H1 (cell line): Measurements from ENCODE around the gene CARD18. TPM values are rescaled to one million over a fixed set of nuclear protein-coding genes. Genes with fewer than 3 reads are reported as not detected.

Source experiments
- CTCF ChIA-PET: fragments of 300-600 bp; sonication (Branson Sonifier 250); formaldehyde crosslinking; loops from one replicate; lab custom pipeline; 2021; ENCODE audit not compliant: partially characterized antibody; lab: Charles Lee
- POLR2A ChIA-PET: fragments of 300-600 bp; sonication (Branson Sonifier 250); formaldehyde crosslinking; loops from one replicate; lab custom pipeline; 2021; ENCODE audit warnings: inconsistent platforms; ENCODE audit not compliant: partially characterized antibody; lab: Charles Lee
- DNase-seq, 2 experiments: peaks; one replicate each; pipeline versions ENCODE4 v3.0.0 to v3.0.0-alpha.2; 2010 to 2022; ENCODE audit warnings: low spot score in 2 of 2, low read depth in 1 of 2, mixed read lengths in 1 of 2
- FAIRE-seq: peaks from 2 replicates; lab custom pipeline; 2011; peaks lifted over from hg19 to GRCh38; lab: Jason Lieb, UNC
- H2AFZ ChIP-seq: 2 replicates; pipeline ENCODE4 v1.8.1; 2012; ENCODE audit warnings: low read length, inconsistent platforms
- H2AK5ac ChIP-seq: 2 replicates; pipeline ENCODE4 v1.6.1; 2013; ENCODE audit warnings: low read depth, low read length
- H2BK120ac ChIP-seq: replicated peaks from 2 replicates; pipeline ENCODE3; 2013; ENCODE audit warnings: low read depth, low read length, inconsistent platforms
- H2BK12ac ChIP-seq: 2 replicates; pipeline ENCODE4 v1.6.1; 2013; ENCODE audit warnings: low read depth, low read length
- H2BK15ac ChIP-seq: 2 replicates; pipeline ENCODE4 v1.6.1; 2013; ENCODE audit warnings: low read length
- H2BK20ac ChIP-seq: 2 replicates; pipeline ENCODE4 v1.6.1; 2013; ENCODE audit warnings: low read length
- H2BK5ac ChIP-seq: 2 replicates; pipeline ENCODE4 v1.6.1; 2013; ENCODE audit warnings: low read depth, low read length
- H3K14ac ChIP-seq: 2 replicates; pipeline ENCODE4 v1.6.1; 2013; ENCODE audit warnings: inconsistent platforms; ENCODE audit not compliant: insufficient read length
- H3K18ac ChIP-seq: 2 replicates; pipeline ENCODE4 v1.6.1; 2013; ENCODE audit warnings: low read length; ENCODE audit errors: extremely low read depth
- H3K23ac ChIP-seq: 2 replicates; pipeline ENCODE4 v1.6.1; 2013; ENCODE audit warnings: inconsistent platforms; ENCODE audit not compliant: insufficient read length
- H3K23me2 ChIP-seq: 2 replicates; pipeline ENCODE4 v1.6.1; 2013; ENCODE audit warnings: low read depth, low read length
- H3K27ac ChIP-seq: 2 replicates; pipeline ENCODE4 v1.6.1; 2011; ENCODE audit warnings: low read depth, low read length, inconsistent platforms
- H3K27me3 ChIP-seq, 4 experiments: replicated peaks in 1 of 4; 1 replicate in 1 of 4; 2 replicates in 3 of 4; pipeline versions ENCODE4 v1.6.1 to v1.8.1; 2011 to 2013; ENCODE audit warnings: low read length in 3 of 4, mild to moderate bottlenecking in 3 of 4, inconsistent platforms in 2 of 4, mixed read lengths in 2 of 4, moderate library complexity in 1 of 4; ENCODE audit not compliant: control insufficient read depth in 3 of 4, insufficient read depth in 3 of 4; ENCODE audit errors: extremely low read depth in 1 of 4
- H3K36me3 ChIP-seq, 4 experiments: 2 replicates each; pipeline versions ENCODE4 v1.6.1 to v1.8.1; 2011 to 2013; ENCODE audit warnings: mild to moderate bottlenecking in 4 of 4, low read length in 3 of 4, moderate library complexity in 2 of 4, control low read depth in 1 of 4, inconsistent platforms in 1 of 4; ENCODE audit not compliant: insufficient read depth in 4 of 4, control insufficient read depth in 2 of 4
- H3K4ac ChIP-seq: replicated peaks from 2 replicates; pipeline ENCODE3; 2013; ENCODE audit warnings: low read length, low read depth, mixed read lengths, inconsistent platforms; ENCODE audit not compliant: insufficient read length
- H3K4me1 ChIP-seq, 4 experiments: replicated peaks in 1 of 4; 1 replicate in 1 of 4; 2 replicates in 3 of 4; pipeline versions ENCODE4 v1.6.1 to v1.8.1; 2011 to 2013; ENCODE audit warnings: low read length in 3 of 4, inconsistent platforms in 2 of 4, mixed read lengths in 1 of 4; ENCODE audit not compliant: insufficient read depth in 4 of 4, control insufficient read depth in 3 of 4
- H3K4me2 ChIP-seq, 2 experiments: 2 replicates each; pipeline versions ENCODE4 v1.6.1 to v1.8.1; 2011 to 2013; ENCODE audit warnings: low read depth in 2 of 2, low read length in 2 of 2, control low read depth in 1 of 2, inconsistent platforms in 1 of 2, mild to moderate bottlenecking in 1 of 2; ENCODE audit not compliant: insufficient read depth in 1 of 2
- H3K4me3 ChIP-seq, 4 experiments: fragments of 200-600, 300-600 bp in 1 of 4; sonication (generic), shearing (Covaris generic), sonication (Bioruptor Twin) in 1 of 4; 2 replicates each; pipeline versions ENCODE4 v1.5.1 to v1.8.1; 2011 to 2016; ENCODE audit warnings: low read length in 4 of 4, low read depth in 3 of 4, control low read depth in 2 of 4, inconsistent platforms in 2 of 4, mild to moderate bottlenecking in 2 of 4, mixed read lengths in 1 of 4, moderate library complexity in 1 of 4; ENCODE audit not compliant: insufficient read depth in 2 of 4; ENCODE audit errors: extremely low read depth in 1 of 4
- H3K56ac ChIP-seq: replicated peaks from 2 replicates; pipeline ENCODE3; 2013; ENCODE audit warnings: low read depth, mild to moderate bottlenecking, mixed read lengths, low read length, inconsistent platforms; ENCODE audit not compliant: insufficient read length
- H3K79me1 ChIP-seq: 2 replicates; pipeline ENCODE4 v1.6.1; 2013; ENCODE audit warnings: low read depth, low read length, control low read depth
- H3K79me2 ChIP-seq, 2 experiments: 2 replicates each; pipeline versions ENCODE4 v1.6.1 to v1.8.1; 2012 to 2013; ENCODE audit warnings: low read length in 2 of 2, mild to moderate bottlenecking in 2 of 2, inconsistent platforms in 1 of 2; ENCODE audit not compliant: insufficient read depth in 2 of 2, control insufficient read depth in 1 of 2
- H3K9ac ChIP-seq, 4 experiments: replicated peaks in 1 of 4; 1 replicate in 1 of 4; 2 replicates in 3 of 4; pipeline versions ENCODE4 v1.6.1 to v1.8.1; 2011 to 2013; ENCODE audit warnings: low read depth in 3 of 4, low read length in 3 of 4, control low read depth in 2 of 4, mild to moderate bottlenecking in 2 of 4, moderate library complexity in 2 of 4, inconsistent platforms in 1 of 4; ENCODE audit errors: extremely low read depth in 1 of 4
- H3K9me3 ChIP-seq, 2 experiments: 2 replicates each; pipeline versions ENCODE4 v1.6.1 to v1.8.1; 2012 to 2013; ENCODE audit warnings: mild to moderate bottlenecking in 2 of 2, moderate library complexity in 2 of 2, control low read depth in 1 of 2, inconsistent platforms in 1 of 2, low read depth in 1 of 2, low read length in 1 of 2, mixed read lengths in 1 of 2; ENCODE audit not compliant: insufficient read depth in 2 of 2
- H4K20me1 ChIP-seq, 2 experiments: replicated peaks in 1 of 2; 2 replicates each; pipeline versions ENCODE3 to v1.8.1; 2011 to 2013; ENCODE audit warnings: inconsistent platforms in 2 of 2, low read length in 2 of 2, mild to moderate bottlenecking in 1 of 2; ENCODE audit not compliant: insufficient read depth in 2 of 2, control insufficient read depth in 1 of 2
- H4K5ac ChIP-seq: 2 replicates; pipeline ENCODE4 v1.6.1; 2013; ENCODE audit warnings: low read length, low read depth, mixed read lengths, inconsistent platforms; ENCODE audit not compliant: insufficient read length
- H4K8ac ChIP-seq: 2 replicates; pipeline ENCODE4 v1.8.0; 2013; ENCODE audit warnings: mild to moderate bottlenecking, moderate library complexity, low read length, inconsistent platforms; ENCODE audit not compliant: insufficient read depth; ENCODE audit errors: extremely low read depth
- H4K91ac ChIP-seq: replicated peaks from 2 replicates; pipeline ENCODE3; 2013; ENCODE audit warnings: low read length, mixed read lengths, inconsistent platforms; ENCODE audit not compliant: insufficient read length
- RAD21 ChIP-seq, 2 experiments: IDR thresholded peaks in 1 of 2; conservative IDR thresholded peaks in 1 of 2; 2 replicates each; pipeline ENCODE4 v1.6.1; 2011; ENCODE audit warnings: low read depth in 2 of 2, low read length in 2 of 2, improper control_type of control experiment in 1 of 2, inconsistent platforms in 1 of 2, mild to moderate bottlenecking in 1 of 2, moderate library complexity in 1 of 2
- SP2 ChIP-seq: IDR thresholded peaks from 2 replicates; pipeline ENCODE4 v1.6.1; 2012; ENCODE audit warnings: mild to moderate bottlenecking, low read length, inconsistent platforms
- WGBS, 2 experiments: shearing (Covaris generic) in 1 of 2; methylation state at CpG; one replicate each; pipeline versions ENCODE4 v1.1.6 to v1.1.7; 2013 to 2015; ENCODE audit warnings: low lambda C conversion rate in 2 of 2, mixed read lengths in 2 of 2, inconsistent platforms in 1 of 2, low coverage in 1 of 2, missing lambda C conversion rate in 1 of 2; ENCODE audit not compliant: insufficient replicate concordance in 2 of 2, insufficient coverage in 1 of 2, insufficient read length in 1 of 2; ENCODE audit errors: extremely low coverage in 1 of 2, missing lambda C conversion rate in 1 of 2; 5-methylcytosine and 5-hydroxymethylcytosine counted together
- polyA plus RNA-seq, 7 experiments: library from polyadenylated mRNA; depleted of rRNA in 3 of 7; stranded (reverse) in 5 of 7; unstranded in 2 of 7; fragments of >200 nt in 5 of 7; fragments of 200-250 nt in 2 of 7; gene quantifications; 1 replicate in 5 of 7; 2 replicates in 1 of 7; 4 replicates in 1 of 7; pipeline versions ENCODE4 v1.2.1 to v1.2.3, GENCODE V29; 2011 to 2013; ENCODE audit warnings: missing spikeins in 2 of 7, mixed read lengths in 2 of 7
- total RNA-seq: library from RNA; stranded (reverse); fragmentation: NEBNext Ultra II Directional; extraction: Animal tissue kit (Norgen Biotek cat#: 25700); gene quantifications from 2 replicates; pipeline ENCODE4 v1.2.1, GENCODE V29; 2021

Gene CARD18
- total and polyA plus RNA-seq, 2 of the 8 experiments (the other 6 are each of a cell fraction or from before 2014, with no cell fraction given) = not detected

- Histone ChIP-seq H3K27ac (no peak overlapping the region), H2BK15ac (no peak overlapping the region), H4K8ac (no peak overlapping the region), H3K4me2 (no peak overlapping the region), H3K27me3 (no peaks in the 10 kb centered on the region), H3K56ac (no peak overlapping the region), H2BK120ac (no peak overlapping the region), H3K14ac (no peak overlapping the region), H4K20me1 (no peaks in the 10 kb centered on the region), H3K18ac (no peak overlapping the region), H3K23ac (no peak overlapping the region), H3K79me1 (no peaks in the 10 kb centered on the region), H3K23me2 (no peaks in the 10 kb centered on the region), H2BK5ac (no peak overlapping the region), H2AK5ac (no peak overlapping the region), H2BK20ac (no peak overlapping the region), H3K9ac (no peak overlapping the region), H3K4ac (no peak overlapping the region), H3K4me3 (no peak overlapping the region), H3K36me3 (no peaks in the 10 kb centered on the region; a peak in 1 of 8 replicates), H4K91ac (no peak overlapping the region), H2BK12ac (no peak overlapping the region), H3K9me3 (peaks cover 3 to 6% of the 10 kb centered on the region in 2 experiments; a peak in 2 of 4 replicates), H3K4me1 (no peaks in the 10 kb centered on the region), H2AFZ (no peak overlapping the region), H4K5ac (no peak overlapping the region), H3K79me2 (no peaks in the 10 kb centered on the region)
- DNase-seq = no peak
- POLR2A ChIA-PET = no interaction called here
- 95% methylated on average over 3 of the region's 3 CpGs; no CpG with 5 or more reads in 1 of the 2 experiments for WGBS, 2 experiments
- CTCF ChIA-PET = interaction anchor here (1.1 kb wide), 1 partner anchor 25 kb away, joined by 3 read pairs; no protein-coding TSS in a partner anchor
- TF ChIP-seq SP2 = no peak
- TF ChIP-seq RAD21 (IDR thresholded peaks at IDR 0.05 in 1 of 2, conservative IDR thresholded peaks at IDR 0.05 in 1 of 2; ENCODE audit: low read depth in 2 of 2, low read length in 2 of 2) = 0 out of 4 replicates have a peak, but pooled peaks of 1 of the 2 experiments have one; percentile 9
- no peak for FAIRE-seq
These were observed 9.3 kb downstream of the CARD18 start for GRCh38 chr11:105130189-105130813.
